NCI-H2107 (cell line): Measurements from ENCODE around the gene CFL2.

Experiments
- DNase-seq: peaks from one replicate; lab custom pipeline; 2025; lab: John Stamatoyannopoulos, UW

CFL2 gene

DNA sequence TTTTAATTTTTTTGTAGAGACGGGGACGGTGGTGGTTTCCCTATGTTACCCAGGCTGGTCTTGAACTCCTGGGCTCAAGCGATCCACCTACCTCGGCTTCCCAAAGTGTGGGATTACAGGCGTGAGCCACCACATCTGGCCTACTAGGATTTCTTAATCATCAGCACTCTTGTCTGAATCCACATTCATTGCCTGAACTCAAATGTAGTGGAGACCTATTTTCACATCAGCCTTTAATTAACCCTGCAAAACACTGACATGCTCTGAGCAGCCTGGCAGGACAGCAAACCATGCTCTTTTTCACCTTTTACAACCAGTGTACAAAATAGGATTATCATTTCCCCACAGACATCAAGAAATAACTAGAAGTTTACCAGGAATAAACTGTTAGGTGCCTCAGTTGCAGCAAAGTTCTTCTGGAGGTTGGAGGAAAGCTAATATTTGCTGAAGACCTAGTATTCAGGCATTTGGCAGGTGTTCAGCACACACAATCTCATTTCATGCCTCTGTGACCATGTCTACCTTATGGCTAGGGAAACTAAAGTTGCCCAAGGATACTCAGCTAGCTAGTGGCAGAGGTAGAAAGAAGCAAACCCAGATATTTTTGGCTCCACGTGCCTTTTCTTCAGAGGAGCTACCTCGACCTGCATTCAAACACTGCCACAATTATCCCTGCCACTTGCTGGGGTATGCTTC, 37.7 kb downstream of the CFL2 start:
- DNase-seq: no peak

DNA sequence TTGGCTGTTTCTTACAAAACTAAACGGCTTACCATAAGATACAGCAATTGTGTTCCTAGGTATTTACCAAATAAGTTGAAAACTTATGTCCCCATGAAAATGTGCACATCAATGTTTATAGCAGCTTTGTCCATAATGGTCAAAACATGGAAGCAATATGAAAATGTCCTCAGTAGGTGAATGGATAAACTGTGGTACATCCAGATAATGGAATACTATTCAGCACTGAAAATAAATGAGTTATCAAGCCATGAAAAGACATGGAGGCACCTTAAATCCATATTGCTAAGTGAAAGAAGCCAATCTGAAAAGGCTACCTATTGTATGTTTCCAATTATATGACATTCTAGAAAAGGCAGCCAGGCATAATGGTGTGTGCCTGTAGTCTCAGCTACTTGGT, 40.7 kb downstream of the CFL2 start:
- no peak for DNase-seq

DNA sequence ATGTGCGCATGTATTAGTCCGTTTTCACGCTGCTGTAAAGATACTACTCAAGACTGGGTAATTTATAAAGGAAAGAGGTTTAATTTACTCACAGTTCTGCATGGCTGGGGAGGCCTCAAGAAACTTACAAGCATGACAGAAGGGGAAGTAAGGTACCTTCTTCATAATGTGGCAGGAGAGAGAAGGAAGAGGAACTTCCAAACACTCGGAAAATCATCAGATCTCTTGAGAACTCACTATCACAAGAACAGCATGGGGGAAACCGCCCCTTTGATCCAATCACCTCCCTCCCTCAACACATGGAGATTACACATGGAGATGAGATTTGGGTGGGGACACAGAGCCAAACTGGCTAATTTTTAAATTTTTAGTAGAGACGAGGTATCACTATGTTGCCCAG, 42.7 kb downstream of the CFL2 start:
- no peak for DNase-seq

DNA sequence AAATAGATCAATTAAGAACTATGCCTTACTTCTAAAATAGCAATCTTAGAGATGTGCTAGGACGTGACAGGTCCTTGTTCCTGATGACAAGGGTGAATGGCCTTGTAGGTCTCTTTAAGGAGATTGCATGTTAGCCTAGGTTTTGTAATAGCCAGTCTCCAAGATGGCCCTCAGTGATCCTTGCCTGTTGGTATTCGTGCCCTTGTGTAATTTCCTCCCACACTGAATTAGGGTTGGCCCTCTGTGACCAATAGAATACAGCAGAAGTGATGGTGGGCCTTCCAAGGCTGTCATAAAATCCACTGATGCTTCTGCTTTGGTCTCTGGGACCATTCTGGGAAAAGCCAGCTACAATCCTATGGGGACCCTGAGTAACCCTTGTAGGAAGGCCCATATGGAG, 46.3 kb downstream of the CFL2 start:
- DNase-seq: no peak

DNA sequence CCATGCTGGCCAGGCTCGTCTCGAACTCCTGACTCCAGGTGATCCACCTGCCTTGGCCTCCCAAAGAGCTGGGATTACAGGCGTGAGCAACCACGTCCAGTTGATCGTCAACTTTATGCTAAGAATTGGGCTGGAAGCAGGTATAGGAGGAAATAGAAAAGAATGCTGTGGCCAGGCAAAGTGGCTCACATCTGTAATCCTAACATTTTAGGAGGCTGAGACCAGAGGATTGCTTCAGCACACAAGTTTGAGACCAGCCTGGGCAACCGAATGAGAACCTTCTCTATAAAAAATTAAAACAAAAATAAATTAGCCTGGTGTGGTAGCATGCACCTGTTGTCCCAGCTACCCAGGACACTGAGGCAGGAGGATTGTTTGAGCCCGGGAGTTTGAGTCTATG, 47.4 kb downstream of the CFL2 start:
- no peak for DNase-seq

DNA sequence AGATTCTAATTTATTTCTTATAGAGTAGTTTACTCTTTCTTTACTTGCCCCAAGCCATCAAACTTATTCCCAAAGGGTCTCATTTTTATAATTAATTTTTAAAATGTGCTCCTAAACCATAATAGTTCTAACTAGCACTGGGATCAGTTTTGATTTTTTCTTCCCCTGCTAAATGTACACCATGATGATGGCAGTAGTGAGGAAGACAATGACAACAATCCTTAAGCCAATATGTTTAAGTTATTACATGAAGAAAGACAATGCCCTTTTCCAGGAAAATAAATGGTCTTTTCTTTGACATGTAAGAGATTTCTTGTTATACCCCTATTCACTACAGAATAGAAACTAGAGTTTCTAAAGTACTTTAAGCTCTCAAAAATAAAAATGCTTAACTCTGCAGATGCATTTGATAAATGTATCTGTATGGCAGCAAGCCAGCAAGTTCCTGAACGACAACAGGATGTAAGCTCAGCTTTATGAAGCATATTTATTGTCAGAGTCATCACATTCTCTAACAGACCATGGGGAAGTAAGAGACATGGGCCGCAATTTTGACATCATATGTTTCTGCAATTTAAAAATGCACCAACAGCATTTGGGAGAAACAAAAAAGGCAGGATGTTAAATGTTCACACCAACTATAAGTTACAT, 48.5 kb downstream of the CFL2 start:
- no peak for DNase-seq

DNA sequence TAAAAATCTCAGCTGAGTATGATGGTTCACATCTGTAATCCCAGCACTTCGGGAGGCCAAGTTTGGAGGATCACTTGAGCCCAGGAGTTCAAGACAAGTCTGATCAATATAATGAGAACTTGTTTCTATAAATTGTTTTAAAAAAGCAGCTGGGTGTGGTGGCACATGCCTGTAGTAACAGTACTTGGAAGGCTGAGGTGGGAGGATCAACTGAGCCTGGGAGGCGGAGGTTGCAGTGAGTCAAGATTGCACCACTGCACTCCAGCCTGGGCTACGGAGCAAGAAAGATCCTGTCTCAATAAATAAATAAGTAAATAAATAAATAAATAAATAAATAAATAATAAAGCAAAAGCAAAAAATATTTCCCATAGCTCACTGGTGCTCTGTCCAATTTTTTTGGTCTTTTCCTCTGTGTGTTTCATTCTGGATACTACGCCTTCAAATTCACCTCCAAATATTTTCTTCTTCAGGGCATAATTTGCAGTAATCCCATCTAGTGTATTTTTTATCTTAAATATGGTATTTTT, 51.8 kb downstream of the CFL2 start:
- DNase-seq: no peak

DNA sequence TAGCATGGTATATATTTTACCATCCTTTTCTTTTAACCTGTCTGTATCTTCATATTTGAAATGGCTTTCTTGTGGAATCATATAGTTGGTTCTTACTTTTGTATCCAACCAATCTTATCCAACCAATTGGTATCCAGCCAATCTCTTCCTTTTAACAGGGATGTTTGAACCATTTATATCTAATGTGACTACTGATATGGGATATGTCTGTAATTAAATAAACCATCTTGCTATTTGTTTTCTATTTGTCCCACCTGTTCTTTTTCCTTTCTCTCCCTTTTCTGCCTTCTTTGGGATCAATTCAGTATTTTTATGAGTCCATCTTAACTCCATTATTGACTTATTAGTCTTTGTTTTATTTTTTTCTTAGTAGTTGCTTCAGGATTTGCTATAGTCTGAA, 53.6 kb downstream of the CFL2 start:
- no peak for DNase-seq
